ENCODE data around the gene BRD1.

DNA sequence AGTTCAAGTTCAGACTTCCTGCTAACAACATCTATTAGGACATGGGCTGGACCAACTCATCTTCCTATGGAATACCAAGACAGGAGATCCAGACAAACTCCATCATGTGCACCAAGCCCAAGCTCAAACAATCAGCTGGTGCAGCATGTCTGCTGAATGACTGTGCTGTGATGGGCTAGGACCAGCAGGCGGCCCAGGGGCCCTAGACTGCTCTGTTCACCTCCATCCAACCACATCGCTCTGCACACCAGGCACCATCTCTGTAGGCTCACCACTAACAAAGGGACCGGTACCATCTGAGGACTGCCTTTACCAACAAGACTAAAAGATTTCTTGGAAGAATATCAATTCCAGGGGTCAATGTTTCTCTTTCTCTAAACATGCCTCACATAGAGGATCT lies 10.3 kb downstream of the BRD1 start:
- TF ChIP-seq, protein P1, sequence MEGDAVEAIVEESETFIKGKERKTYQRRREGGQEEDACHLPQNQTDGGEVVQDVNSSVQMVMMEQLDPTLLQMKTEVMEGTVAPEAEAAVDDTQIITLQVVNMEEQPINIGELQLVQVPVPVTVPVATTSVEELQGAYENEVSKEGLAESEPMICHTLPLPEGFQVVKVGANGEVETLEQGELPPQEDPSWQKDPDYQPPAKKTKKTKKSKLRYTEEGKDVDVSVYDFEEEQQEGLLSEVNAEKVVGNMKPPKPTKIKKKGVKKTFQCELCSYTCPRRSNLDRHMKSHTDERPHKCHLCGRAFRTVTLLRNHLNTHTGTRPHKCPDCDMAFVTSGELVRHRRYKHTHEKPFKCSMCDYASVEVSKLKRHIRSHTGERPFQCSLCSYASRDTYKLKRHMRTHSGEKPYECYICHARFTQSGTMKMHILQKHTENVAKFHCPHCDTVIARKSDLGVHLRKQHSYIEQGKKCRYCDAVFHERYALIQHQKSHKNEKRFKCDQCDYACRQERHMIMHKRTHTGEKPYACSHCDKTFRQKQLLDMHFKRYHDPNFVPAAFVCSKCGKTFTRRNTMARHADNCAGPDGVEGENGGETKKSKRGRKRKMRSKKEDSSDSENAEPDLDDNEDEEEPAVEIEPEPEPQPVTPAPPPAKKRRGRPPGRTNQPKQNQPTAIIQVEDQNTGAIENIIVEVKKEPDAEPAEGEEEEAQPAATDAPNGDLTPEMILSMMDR (IDR thresholded peaks at IDR 0.05; ENCODE audit: insufficient read depth, low read depth, low read length), result no peak
- TF ChIP-seq EZH2 (IDR thresholded peaks at IDR 0.05; ENCODE audit: insufficient read depth, low read length), result no peak

All from astrocyte (in vitro differentiated cells and primary cell).